H1 (cell line): Measurements from ENCODE around the gene CFAP65. TPM values are rescaled to one million over a fixed set of nuclear protein-coding genes. Genes with fewer than 3 reads are reported as not detected.

ENCODE experiments used
- CTCF ChIA-PET: fragments of 300-600 bp; sonication (Branson Sonifier 250); formaldehyde crosslinking; loops from one replicate; lab custom pipeline; 2021; ENCODE audit not compliant: partially characterized antibody; lab: Charles Lee
- POLR2A ChIA-PET: fragments of 300-600 bp; sonication (Branson Sonifier 250); formaldehyde crosslinking; loops from one replicate; lab custom pipeline; 2021; ENCODE audit warnings: inconsistent platforms; ENCODE audit not compliant: partially characterized antibody; lab: Charles Lee
- DNase-seq, 2 experiments: peaks; one replicate each; pipeline versions ENCODE4 v3.0.0 to v3.0.0-alpha.2; 2010 to 2022; ENCODE audit warnings: low spot score in 2 of 2, low read depth in 1 of 2, mixed read lengths in 1 of 2
- FAIRE-seq: peaks from 2 replicates; lab custom pipeline; 2011; peaks lifted over from hg19 to GRCh38; lab: Jason Lieb, UNC
- H2AFZ ChIP-seq: 2 replicates; pipeline ENCODE4 v1.8.1; 2012; ENCODE audit warnings: low read length, inconsistent platforms
- H2AK5ac ChIP-seq: 2 replicates; pipeline ENCODE4 v1.6.1; 2013; ENCODE audit warnings: low read depth, low read length
- H2BK120ac ChIP-seq: replicated peaks from 2 replicates; pipeline ENCODE3; 2013; ENCODE audit warnings: low read depth, low read length, inconsistent platforms
- H2BK12ac ChIP-seq: 2 replicates; pipeline ENCODE4 v1.6.1; 2013; ENCODE audit warnings: low read depth, low read length
- H2BK15ac ChIP-seq: 2 replicates; pipeline ENCODE4 v1.6.1; 2013; ENCODE audit warnings: low read length
- H2BK20ac ChIP-seq: 2 replicates; pipeline ENCODE4 v1.6.1; 2013; ENCODE audit warnings: low read length
- H2BK5ac ChIP-seq: 2 replicates; pipeline ENCODE4 v1.6.1; 2013; ENCODE audit warnings: low read depth, low read length
- H3K14ac ChIP-seq: 2 replicates; pipeline ENCODE4 v1.6.1; 2013; ENCODE audit warnings: inconsistent platforms; ENCODE audit not compliant: insufficient read length
- H3K18ac ChIP-seq: 2 replicates; pipeline ENCODE4 v1.6.1; 2013; ENCODE audit warnings: low read length; ENCODE audit errors: extremely low read depth
- H3K23ac ChIP-seq: 2 replicates; pipeline ENCODE4 v1.6.1; 2013; ENCODE audit warnings: inconsistent platforms; ENCODE audit not compliant: insufficient read length
- H3K23me2 ChIP-seq: 2 replicates; pipeline ENCODE4 v1.6.1; 2013; ENCODE audit warnings: low read depth, low read length
- H3K27ac ChIP-seq: 2 replicates; pipeline ENCODE4 v1.6.1; 2011; ENCODE audit warnings: low read depth, low read length, inconsistent platforms
- H3K27me3 ChIP-seq, 4 experiments: replicated peaks in 1 of 4; 1 replicate in 1 of 4; 2 replicates in 3 of 4; pipeline versions ENCODE4 v1.6.1 to v1.8.1; 2011 to 2013; ENCODE audit warnings: low read length in 3 of 4, mild to moderate bottlenecking in 3 of 4, inconsistent platforms in 2 of 4, mixed read lengths in 2 of 4, moderate library complexity in 1 of 4; ENCODE audit not compliant: control insufficient read depth in 3 of 4, insufficient read depth in 3 of 4; ENCODE audit errors: extremely low read depth in 1 of 4
- H3K36me3 ChIP-seq, 4 experiments: 2 replicates each; pipeline versions ENCODE4 v1.6.1 to v1.8.1; 2011 to 2013; ENCODE audit warnings: mild to moderate bottlenecking in 4 of 4, low read length in 3 of 4, moderate library complexity in 2 of 4, control low read depth in 1 of 4, inconsistent platforms in 1 of 4; ENCODE audit not compliant: insufficient read depth in 4 of 4, control insufficient read depth in 2 of 4
- H3K4ac ChIP-seq: replicated peaks from 2 replicates; pipeline ENCODE3; 2013; ENCODE audit warnings: low read length, low read depth, mixed read lengths, inconsistent platforms; ENCODE audit not compliant: insufficient read length
- H3K4me1 ChIP-seq, 4 experiments: replicated peaks in 1 of 4; 1 replicate in 1 of 4; 2 replicates in 3 of 4; pipeline versions ENCODE4 v1.6.1 to v1.8.1; 2011 to 2013; ENCODE audit warnings: low read length in 3 of 4, inconsistent platforms in 2 of 4, mixed read lengths in 1 of 4; ENCODE audit not compliant: insufficient read depth in 4 of 4, control insufficient read depth in 3 of 4
- H3K4me2 ChIP-seq, 2 experiments: 2 replicates each; pipeline versions ENCODE4 v1.6.1 to v1.8.1; 2011 to 2013; ENCODE audit warnings: low read depth in 2 of 2, low read length in 2 of 2, control low read depth in 1 of 2, inconsistent platforms in 1 of 2, mild to moderate bottlenecking in 1 of 2; ENCODE audit not compliant: insufficient read depth in 1 of 2
- H3K4me3 ChIP-seq, 4 experiments: fragments of 200-600, 300-600 bp in 1 of 4; sonication (generic), shearing (Covaris generic), sonication (Bioruptor Twin) in 1 of 4; 2 replicates each; pipeline versions ENCODE4 v1.5.1 to v1.8.1; 2011 to 2016; ENCODE audit warnings: low read length in 4 of 4, low read depth in 3 of 4, control low read depth in 2 of 4, inconsistent platforms in 2 of 4, mild to moderate bottlenecking in 2 of 4, mixed read lengths in 1 of 4, moderate library complexity in 1 of 4; ENCODE audit not compliant: insufficient read depth in 2 of 4; ENCODE audit errors: extremely low read depth in 1 of 4
- H3K56ac ChIP-seq: replicated peaks from 2 replicates; pipeline ENCODE3; 2013; ENCODE audit warnings: low read depth, mild to moderate bottlenecking, mixed read lengths, low read length, inconsistent platforms; ENCODE audit not compliant: insufficient read length
- H3K79me1 ChIP-seq: 2 replicates; pipeline ENCODE4 v1.6.1; 2013; ENCODE audit warnings: low read depth, low read length, control low read depth
- H3K79me2 ChIP-seq, 2 experiments: 2 replicates each; pipeline versions ENCODE4 v1.6.1 to v1.8.1; 2012 to 2013; ENCODE audit warnings: low read length in 2 of 2, mild to moderate bottlenecking in 2 of 2, inconsistent platforms in 1 of 2; ENCODE audit not compliant: insufficient read depth in 2 of 2, control insufficient read depth in 1 of 2
- H3K9ac ChIP-seq, 4 experiments: replicated peaks in 1 of 4; 1 replicate in 1 of 4; 2 replicates in 3 of 4; pipeline versions ENCODE4 v1.6.1 to v1.8.1; 2011 to 2013; ENCODE audit warnings: low read depth in 3 of 4, low read length in 3 of 4, control low read depth in 2 of 4, mild to moderate bottlenecking in 2 of 4, moderate library complexity in 2 of 4, inconsistent platforms in 1 of 4; ENCODE audit errors: extremely low read depth in 1 of 4
- H3K9me3 ChIP-seq, 2 experiments: 2 replicates each; pipeline versions ENCODE4 v1.6.1 to v1.8.1; 2012 to 2013; ENCODE audit warnings: mild to moderate bottlenecking in 2 of 2, moderate library complexity in 2 of 2, control low read depth in 1 of 2, inconsistent platforms in 1 of 2, low read depth in 1 of 2, low read length in 1 of 2, mixed read lengths in 1 of 2; ENCODE audit not compliant: insufficient read depth in 2 of 2
- H4K20me1 ChIP-seq, 2 experiments: replicated peaks in 1 of 2; 2 replicates each; pipeline versions ENCODE3 to v1.8.1; 2011 to 2013; ENCODE audit warnings: inconsistent platforms in 2 of 2, low read length in 2 of 2, mild to moderate bottlenecking in 1 of 2; ENCODE audit not compliant: insufficient read depth in 2 of 2, control insufficient read depth in 1 of 2
- H4K5ac ChIP-seq: 2 replicates; pipeline ENCODE4 v1.6.1; 2013; ENCODE audit warnings: low read length, low read depth, mixed read lengths, inconsistent platforms; ENCODE audit not compliant: insufficient read length
- H4K8ac ChIP-seq: 2 replicates; pipeline ENCODE4 v1.8.0; 2013; ENCODE audit warnings: mild to moderate bottlenecking, moderate library complexity, low read length, inconsistent platforms; ENCODE audit not compliant: insufficient read depth; ENCODE audit errors: extremely low read depth
- H4K91ac ChIP-seq: replicated peaks from 2 replicates; pipeline ENCODE3; 2013; ENCODE audit warnings: low read length, mixed read lengths, inconsistent platforms; ENCODE audit not compliant: insufficient read length
- CREB1 ChIP-seq: IDR thresholded peaks from 2 replicates; pipeline ENCODE4 v1.6.1; 2012; ENCODE audit warnings: inconsistent platforms
- SAP30 ChIP-seq: fragments of 300-600 bp; sonication (generic); IDR thresholded peaks from 2 replicates; pipeline ENCODE4 v1.7.1; 2012; ENCODE audit warnings: low read length, moderate library complexity, mild to moderate bottlenecking, inconsistent platforms; ENCODE audit not compliant: insufficient read depth, insufficient replicate concordance
- TAF1 ChIP-seq: IDR thresholded peaks from 2 replicates; pipeline ENCODE4 v1.6.1; 2011; ENCODE audit warnings: mild to moderate bottlenecking, low read depth, low read length
- WGBS, 2 experiments: shearing (Covaris generic) in 1 of 2; methylation state at CpG; one replicate each; pipeline versions ENCODE4 v1.1.6 to v1.1.7; 2013 to 2015; ENCODE audit warnings: low lambda C conversion rate in 2 of 2, mixed read lengths in 2 of 2, inconsistent platforms in 1 of 2, low coverage in 1 of 2, missing lambda C conversion rate in 1 of 2; ENCODE audit not compliant: insufficient replicate concordance in 2 of 2, insufficient coverage in 1 of 2, insufficient read length in 1 of 2; ENCODE audit errors: extremely low coverage in 1 of 2, missing lambda C conversion rate in 1 of 2; 5-methylcytosine and 5-hydroxymethylcytosine counted together
- polyA plus RNA-seq, 7 experiments: library from polyadenylated mRNA; depleted of rRNA in 3 of 7; stranded (reverse) in 5 of 7; unstranded in 2 of 7; fragments of >200 nt in 5 of 7; fragments of 200-250 nt in 2 of 7; gene quantifications; 1 replicate in 5 of 7; 2 replicates in 1 of 7; 4 replicates in 1 of 7; pipeline versions ENCODE4 v1.2.1 to v1.2.3, GENCODE V29; 2011 to 2013; ENCODE audit warnings: missing spikeins in 2 of 7, mixed read lengths in 2 of 7
- total RNA-seq: library from RNA; stranded (reverse); fragmentation: NEBNext Ultra II Directional; extraction: Animal tissue kit (Norgen Biotek cat#: 25700); gene quantifications from 2 replicates; pipeline ENCODE4 v1.2.1, GENCODE V29; 2021

CFAP65 gene
- total and polyA plus RNA-seq, 2 of the 8 experiments (the other 6 are each of a cell fraction or from before 2014, with no cell fraction given) = 0.19 to 0.45 TPM

DNA sequence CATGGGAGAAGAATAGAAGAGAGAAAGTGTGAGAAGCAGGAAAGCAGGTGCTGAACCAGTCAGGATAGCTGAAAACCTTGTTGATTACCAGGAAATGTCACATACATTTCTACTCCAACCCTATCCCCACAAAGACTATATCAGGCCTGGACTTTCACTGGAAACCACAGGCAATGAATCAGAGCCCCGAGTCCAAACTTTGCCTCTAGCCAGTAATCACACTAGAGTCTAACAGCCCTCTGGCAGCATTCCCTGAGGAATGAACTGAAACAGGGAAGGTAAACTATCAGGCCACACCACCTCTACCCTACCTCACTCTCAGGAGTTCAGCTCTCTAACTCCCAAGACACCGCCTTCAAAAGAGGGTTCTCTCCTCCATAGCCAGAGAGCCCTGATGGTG is 38.1 kb upstream of the CFAP65 start:
- H2BK20ac ChIP-seq = no peak overlapping the region
- H2AFZ ChIP-seq = no peak overlapping the region
- H3K9ac ChIP-seq = no peak overlapping the region
- no peak overlapping the region for H2BK15ac ChIP-seq
- H4K8ac ChIP-seq = no peak overlapping the region
- no peak for DNase-seq
- H2BK5ac ChIP-seq = no peak overlapping the region
- no peak overlapping the region for H2BK12ac ChIP-seq
- no peaks in the 10 kb centered on the region for H3K9me3 ChIP-seq
- no peak overlapping the region for H4K91ac ChIP-seq
- no peaks in the 10 kb centered on the region for H3K23me2 ChIP-seq
- peaks cover 0 to 4% of the 10 kb centered on the region in 2 experiments for H4K20me1 ChIP-seq
- no peak overlapping the region for H2BK120ac ChIP-seq
- POLR2A ChIA-PET = no interaction called here
- no peak overlapping the region for H3K4ac ChIP-seq
- H3K27me3 ChIP-seq = no peaks in the 10 kb centered on the region
- H3K36me3 ChIP-seq = peaks cover 0 to 5% (median under 1%) of the 10 kb centered on the region in 4 experiments; a peak in 3 of 8 replicates
- no peak overlapping the region for H3K23ac ChIP-seq
- no peak overlapping the region for H3K4me2 ChIP-seq
- no peak for TF ChIP-seq CREB1
- TF ChIP-seq SAP30 = no peak
- no peak for TF ChIP-seq TAF1
- TF ChIP-seq, all 59 proteins: peak for 0
- Histone ChIP-seq H2AK5ac (no peak overlapping the region), H3K14ac (no peak overlapping the region), H4K5ac (no peak overlapping the region), H3K4me1 (no peaks in the 10 kb centered on the region), H3K4me3 (no peak overlapping the region), H3K27ac (no peak overlapping the region), H3K79me1 (no peaks in the 10 kb centered on the region), H3K18ac (no peak overlapping the region), H3K56ac (no peak overlapping the region), H3K79me2 (no peaks in the 10 kb centered on the region)
- no peak for FAIRE-seq
- 94% methylated on average over 2 of the region's 2 CpGs; no CpG with 5 or more reads in 1 of the 2 experiments for WGBS, 2 experiments
- CTCF ChIA-PET = interaction anchor here (0.6 to 62.8 kb wide), 16 partner anchors 9 to 260 kb away, joined by 3 to 1777 read pairs (median 7); partner anchors contain the start of gene IHH
